Measurements from ENCODE around the gene RNFT2.
A peak's percentile ranks its signal among the peaks of the same experiment; 100 is the strongest.
"Not testable (repeated sequence)": the region's sequence is repeated elsewhere in the genome, so short reads cannot be mapped to it uniquely, and the experiment has no call there.

RNFT2 gene

DNA sequence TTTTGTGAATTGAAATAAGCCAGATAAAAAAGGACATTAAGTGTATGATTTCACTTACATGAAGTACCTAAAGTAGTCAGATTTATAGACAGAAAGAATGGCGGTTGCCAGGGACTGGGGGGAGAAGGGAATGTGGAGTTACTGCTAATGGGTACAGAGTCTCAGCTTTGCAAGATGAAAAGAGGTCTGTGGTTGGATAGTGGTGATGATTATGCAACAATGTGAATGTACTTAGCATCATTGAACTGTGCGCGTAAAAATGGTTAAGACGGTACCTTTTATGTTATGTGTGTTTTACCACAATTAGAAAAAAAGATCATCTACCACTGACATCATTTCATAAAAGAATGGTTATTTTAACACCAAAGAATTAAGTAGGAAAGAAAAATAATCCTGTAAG is 35.9 kb downstream of the RNFT2 start:
- TF ChIP-seq, protein P1, sequence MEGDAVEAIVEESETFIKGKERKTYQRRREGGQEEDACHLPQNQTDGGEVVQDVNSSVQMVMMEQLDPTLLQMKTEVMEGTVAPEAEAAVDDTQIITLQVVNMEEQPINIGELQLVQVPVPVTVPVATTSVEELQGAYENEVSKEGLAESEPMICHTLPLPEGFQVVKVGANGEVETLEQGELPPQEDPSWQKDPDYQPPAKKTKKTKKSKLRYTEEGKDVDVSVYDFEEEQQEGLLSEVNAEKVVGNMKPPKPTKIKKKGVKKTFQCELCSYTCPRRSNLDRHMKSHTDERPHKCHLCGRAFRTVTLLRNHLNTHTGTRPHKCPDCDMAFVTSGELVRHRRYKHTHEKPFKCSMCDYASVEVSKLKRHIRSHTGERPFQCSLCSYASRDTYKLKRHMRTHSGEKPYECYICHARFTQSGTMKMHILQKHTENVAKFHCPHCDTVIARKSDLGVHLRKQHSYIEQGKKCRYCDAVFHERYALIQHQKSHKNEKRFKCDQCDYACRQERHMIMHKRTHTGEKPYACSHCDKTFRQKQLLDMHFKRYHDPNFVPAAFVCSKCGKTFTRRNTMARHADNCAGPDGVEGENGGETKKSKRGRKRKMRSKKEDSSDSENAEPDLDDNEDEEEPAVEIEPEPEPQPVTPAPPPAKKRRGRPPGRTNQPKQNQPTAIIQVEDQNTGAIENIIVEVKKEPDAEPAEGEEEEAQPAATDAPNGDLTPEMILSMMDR (IDR thresholded peaks at IDR 0.05; ENCODE audit: low read depth, low read length), result no peak
- Histone ChIP-seq H3K27me3 (no peaks in the 10 kb centered on the region), H3K9me3 (no peaks in the 10 kb centered on the region), H3K4me1 (no peaks in the 10 kb centered on the region), H3K36me3 (0 out of 2 replicates have a peak, but pooled peaks cover 3% of the 10 kb centered on the region), H3K4me3 (ENCODE audit: low read depth, low read length) (no peak overlapping the region)
- DNase-seq, result no peak

DNA sequence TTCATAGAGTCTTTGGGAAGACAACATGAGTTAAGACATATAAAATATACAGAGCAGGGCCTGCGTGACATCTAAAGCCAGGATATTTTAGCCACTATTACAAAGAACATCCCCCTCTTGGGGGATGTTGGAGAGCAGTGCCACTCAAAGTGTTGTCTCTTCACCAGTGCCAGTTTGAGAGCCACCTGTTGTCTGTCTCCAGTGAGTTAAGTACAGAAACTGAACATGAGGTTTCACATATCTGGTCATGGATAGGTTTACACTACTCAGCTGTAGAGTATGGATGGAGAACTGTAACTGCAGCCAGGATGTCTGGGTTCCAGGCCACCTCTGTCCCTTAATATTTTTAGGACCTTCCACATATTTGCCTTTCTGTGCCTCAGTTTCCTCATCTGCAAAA is 39.1 kb downstream of the RNFT2 start:
- no peak overlapping the region for H3K4me3 ChIP-seq (ENCODE audit: low read depth, low read length)
- H3K9me3 ChIP-seq, result no peaks in the 10 kb centered on the region
- TF ChIP-seq, protein P1 (IDR thresholded peaks at IDR 0.05; ENCODE audit: low read depth, low read length), result no peak
- H3K4me1 ChIP-seq, result no peaks in the 10 kb centered on the region
- 0 out of 2 replicates have a peak, but pooled peaks cover 3% of the 10 kb centered on the region for H3K36me3 ChIP-seq
- DNase-seq, result no peak
- no peaks in the 10 kb centered on the region for H3K27me3 ChIP-seq

DNA sequence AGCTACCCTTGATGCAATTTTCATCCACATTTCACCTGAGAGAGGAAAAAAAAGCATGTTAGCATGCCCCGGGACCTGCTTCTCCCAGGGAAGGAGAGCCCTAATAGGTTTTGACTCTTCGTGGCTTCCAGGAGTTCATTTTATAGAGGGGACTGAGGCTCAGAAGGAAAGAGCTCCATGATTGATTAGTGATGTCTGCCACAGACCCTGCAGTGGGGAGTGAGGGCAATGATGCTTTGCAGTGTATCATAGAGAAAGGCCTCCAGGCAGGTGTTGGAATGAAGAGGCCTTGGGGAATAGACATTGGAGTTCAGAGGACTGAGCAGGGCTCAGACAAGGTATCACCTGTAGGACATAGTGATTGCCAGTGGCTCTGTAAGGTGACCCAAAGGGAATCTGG is 41.5 kb downstream of the RNFT2 start:
- H3K4me3 ChIP-seq (ENCODE audit: low read depth, low read length), result no peak overlapping the region
- H3K4me1 ChIP-seq, result no peaks in the 10 kb centered on the region
- H3K9me3 ChIP-seq, result no peaks in the 10 kb centered on the region
- H3K36me3 ChIP-seq, result peaks cover 7% of the 10 kb centered on the region
- TF ChIP-seq, protein P1 (IDR thresholded peaks at IDR 0.05; ENCODE audit: low read depth, low read length), result no peak
- H3K27me3 ChIP-seq, result no peaks in the 10 kb centered on the region
- no peak for DNase-seq

DNA sequence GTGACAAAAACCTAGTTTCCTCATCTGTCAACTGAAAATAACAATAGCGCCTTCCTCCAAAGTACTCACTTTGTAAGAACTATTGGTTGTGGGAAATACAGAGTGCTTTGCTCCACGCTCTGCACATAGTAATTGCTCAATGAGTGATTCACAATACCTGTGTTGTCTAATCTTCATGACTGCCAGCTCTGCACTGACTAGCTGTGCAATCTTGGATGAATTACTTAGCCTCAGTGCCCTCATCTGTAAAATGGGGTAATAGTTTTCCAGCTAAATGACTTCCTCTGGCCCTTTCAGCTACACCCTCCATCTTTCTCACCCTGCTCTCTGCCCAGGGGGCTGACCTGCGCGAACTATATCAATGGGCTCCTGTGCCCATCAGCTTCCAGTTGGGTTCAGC is 42.8 kb downstream of the RNFT2 start:
- Histone ChIP-seq H3K36me3 (peaks cover 11% of the 10 kb centered on the region), H3K4me1 (no peaks in the 10 kb centered on the region)

DNA sequence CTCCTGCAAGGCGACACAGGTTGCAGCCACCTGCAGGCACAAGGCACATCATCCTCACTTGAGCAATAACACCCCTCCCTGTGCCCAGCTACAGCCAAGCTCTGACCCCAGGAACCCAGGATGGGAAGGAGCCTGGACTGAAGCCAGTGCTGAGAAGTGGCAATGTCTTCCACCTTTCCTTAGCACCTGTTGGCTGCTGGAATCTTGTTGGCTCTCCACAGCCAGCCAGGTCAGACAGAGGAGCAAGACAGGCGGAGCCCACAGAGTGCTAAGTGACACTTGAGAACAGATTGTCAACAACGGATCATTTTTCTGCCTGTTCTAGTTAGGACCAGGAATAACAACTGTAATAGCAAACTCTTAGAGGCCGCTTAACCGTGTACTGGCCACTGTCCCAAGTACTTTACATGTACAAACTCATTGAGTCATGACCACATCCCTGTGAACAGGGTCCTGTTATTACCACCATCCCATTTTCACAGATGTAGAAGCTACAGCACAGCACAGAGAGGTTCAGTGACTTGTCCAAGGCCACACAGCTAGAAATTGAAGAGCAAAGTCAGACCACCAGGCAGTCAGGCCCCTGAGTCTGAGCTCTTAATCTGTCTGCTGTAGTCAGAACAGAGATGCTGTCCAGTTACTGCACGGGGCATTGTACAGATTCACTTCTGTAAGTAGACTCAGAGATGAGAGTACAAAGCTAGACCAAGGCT is 45.6 kb downstream of the RNFT2 start:
- TF ChIP-seq, protein P1 (IDR thresholded peaks at IDR 0.05; ENCODE audit: low read depth, low read length), result no peak
- no peaks in the 10 kb centered on the region for H3K9me3 ChIP-seq
- H3K4me3 ChIP-seq (ENCODE audit: low read depth, low read length), result no peak overlapping the region
- H3K4me1 ChIP-seq, result no peaks in the 10 kb centered on the region
- no peak for DNase-seq
- H3K36me3 ChIP-seq, result peaks cover 14% of the 10 kb centered on the region
- no peaks in the 10 kb centered on the region for H3K27me3 ChIP-seq

More for the DNA sequence above, 42.8 kb downstream of the RNFT2 start:
- no peak overlapping the region for H3K4me3 ChIP-seq (ENCODE audit: low read depth, low read length)
- DNase-seq, result no peak
- no peaks in the 10 kb centered on the region for H3K27me3 ChIP-seq
- no peaks in the 10 kb centered on the region for H3K9me3 ChIP-seq
- TF ChIP-seq, protein P1 (IDR thresholded peaks at IDR 0.05; ENCODE audit: low read depth, low read length), result no peak

DNA sequence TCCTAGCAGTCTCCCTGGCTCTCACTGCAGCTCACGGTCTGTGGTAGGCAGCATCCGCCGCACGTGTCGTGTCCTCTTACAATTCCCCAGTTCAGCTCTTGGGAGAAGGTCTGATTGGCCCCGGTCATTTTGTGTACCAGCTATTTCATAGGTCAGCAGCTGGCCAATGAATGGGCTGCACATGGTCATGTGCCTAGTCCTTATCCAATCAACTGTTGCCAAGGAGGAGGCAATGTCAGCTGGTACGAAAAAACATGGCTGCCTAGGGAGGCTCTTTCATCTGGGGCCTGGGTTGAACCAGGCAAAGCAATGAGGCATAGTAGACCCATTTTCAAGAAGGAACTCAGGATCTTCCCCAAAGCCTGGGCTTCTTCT is 46.1 kb downstream of the RNFT2 start:
- no peaks in the 10 kb centered on the region for H3K27me3 ChIP-seq
- H3K9me3 ChIP-seq, result no peaks in the 10 kb centered on the region
- peaks cover 14% of the 10 kb centered on the region for H3K36me3 ChIP-seq
- TF ChIP-seq, protein P1 (IDR thresholded peaks at IDR 0.05; ENCODE audit: low read depth, low read length), result no peak
- H3K4me3 ChIP-seq (ENCODE audit: low read depth, low read length), result no peak overlapping the region
- peak; percentile 55 for DNase-seq
- H3K4me1 ChIP-seq, result no peaks in the 10 kb centered on the region

DNA sequence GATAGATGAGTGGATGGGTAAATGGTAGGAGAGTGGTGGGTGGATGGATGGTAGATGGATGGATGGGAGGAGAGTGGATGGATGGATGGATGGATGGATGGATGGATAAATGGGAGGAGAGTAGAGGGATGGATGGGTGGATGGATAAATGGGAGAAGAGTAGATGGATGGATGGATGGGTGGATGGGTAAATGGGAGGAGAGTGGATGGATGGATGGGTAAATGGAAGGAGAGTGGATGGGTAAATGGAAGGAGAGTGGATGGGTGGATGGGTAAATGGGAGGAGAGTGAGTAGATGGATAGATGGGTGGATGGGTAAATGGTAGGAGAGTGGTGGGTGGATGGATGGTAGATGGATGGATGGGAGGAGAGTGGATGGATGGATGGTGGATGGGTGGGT is 51.4 kb downstream of the RNFT2 start:
- not testable (repeated sequence) for H3K9me3 ChIP-seq; H3K27me3 ChIP-seq; DNase-seq; H3K4me3 ChIP-seq (ENCODE audit: low read depth, low read length); H3K4me1 ChIP-seq
- H3K36me3 ChIP-seq, result peaks cover 11% of the 10 kb centered on the region

Measured in BE2C (cell line).